ENCODE data around the gene OR8B8.
"Not testable (repeated sequence)": the region's sequence is repeated elsewhere in the genome, so short reads cannot be mapped to it uniquely, and the experiment has no call there.

OR8B8 gene

DNA sequence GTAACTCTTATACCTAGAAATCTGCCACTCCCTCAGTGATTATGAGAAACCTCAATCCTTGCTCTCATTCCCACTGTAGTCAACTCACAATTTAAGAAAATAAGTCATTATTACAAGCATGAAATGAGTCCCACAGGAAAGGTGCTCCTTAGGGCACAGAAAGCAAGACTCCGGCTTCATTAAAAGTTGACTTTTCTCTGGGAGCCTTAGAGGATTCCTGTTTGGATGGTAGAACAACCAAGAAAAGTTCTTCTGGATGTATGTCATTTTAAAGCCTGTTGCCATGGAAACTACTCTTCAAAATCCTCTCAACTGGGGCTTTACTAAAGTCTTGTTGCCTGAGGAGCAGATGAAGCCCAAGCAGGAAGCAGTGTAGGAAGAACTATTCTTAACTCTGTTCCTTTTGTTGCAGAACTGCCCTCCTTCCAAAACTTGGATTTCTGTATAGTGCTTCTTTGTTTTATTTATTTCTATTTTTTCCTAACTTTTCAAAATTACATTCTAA is at the start of gene OR8B8:
Gene OR8B8, minus strand, starts transcription at position 51 of the 505 bp plus-strand sequence. CDS start 4,611 bp downstream, outside the sequence.
- no peak for DNase-seq

DNA sequence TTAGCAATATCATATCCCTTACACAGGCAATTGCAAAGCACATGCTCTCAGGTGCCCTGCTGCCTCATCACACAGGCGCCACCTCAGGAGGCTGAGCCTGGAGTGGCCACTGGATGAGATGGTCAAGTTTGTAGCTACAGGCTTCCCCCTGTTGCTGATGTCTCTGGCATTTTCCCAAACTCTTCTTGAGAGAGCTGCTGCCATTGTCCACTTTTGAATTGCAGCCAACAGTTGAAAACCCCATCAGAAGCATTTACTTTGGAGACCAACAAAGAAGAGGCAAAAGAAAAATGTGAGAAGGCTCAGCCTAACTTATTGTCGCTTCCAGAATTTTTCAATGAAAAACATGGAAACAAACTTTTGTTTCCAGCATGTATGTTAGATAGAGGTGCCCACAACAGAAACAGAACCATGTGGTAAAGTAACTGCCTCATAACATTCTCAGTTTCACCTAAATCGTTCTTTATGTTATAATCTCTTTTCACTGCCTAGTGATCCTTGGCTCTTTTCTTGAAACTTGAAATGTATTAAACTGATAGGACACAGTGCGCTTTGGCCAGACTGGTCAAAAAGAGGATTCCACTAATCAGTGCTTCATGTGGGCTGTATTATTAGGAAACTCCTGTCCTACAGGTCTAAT is 47.6 kb upstream of the OR8B8 start:
- no peak for DNase-seq

DNA sequence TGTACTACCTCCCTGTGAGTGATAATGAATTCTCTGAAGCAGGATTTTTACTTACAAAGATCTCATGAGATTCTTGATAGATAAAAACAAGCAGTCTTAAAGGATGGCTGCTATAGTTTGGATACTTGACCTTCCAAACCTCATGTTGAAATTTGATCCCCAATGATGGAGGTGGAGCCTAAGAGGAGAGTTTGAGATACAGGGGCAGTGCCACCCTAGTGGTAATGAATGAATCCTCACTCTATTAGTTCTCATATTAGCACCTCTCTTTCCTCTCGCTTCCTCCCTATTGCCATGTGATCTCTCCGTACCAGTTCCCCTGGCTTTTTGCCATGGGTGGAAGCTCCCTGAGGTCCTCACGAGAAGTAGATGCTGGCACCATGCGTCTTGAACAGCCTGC is 37.9 kb upstream of the OR8B8 start:
- no peak for DNase-seq

DNA sequence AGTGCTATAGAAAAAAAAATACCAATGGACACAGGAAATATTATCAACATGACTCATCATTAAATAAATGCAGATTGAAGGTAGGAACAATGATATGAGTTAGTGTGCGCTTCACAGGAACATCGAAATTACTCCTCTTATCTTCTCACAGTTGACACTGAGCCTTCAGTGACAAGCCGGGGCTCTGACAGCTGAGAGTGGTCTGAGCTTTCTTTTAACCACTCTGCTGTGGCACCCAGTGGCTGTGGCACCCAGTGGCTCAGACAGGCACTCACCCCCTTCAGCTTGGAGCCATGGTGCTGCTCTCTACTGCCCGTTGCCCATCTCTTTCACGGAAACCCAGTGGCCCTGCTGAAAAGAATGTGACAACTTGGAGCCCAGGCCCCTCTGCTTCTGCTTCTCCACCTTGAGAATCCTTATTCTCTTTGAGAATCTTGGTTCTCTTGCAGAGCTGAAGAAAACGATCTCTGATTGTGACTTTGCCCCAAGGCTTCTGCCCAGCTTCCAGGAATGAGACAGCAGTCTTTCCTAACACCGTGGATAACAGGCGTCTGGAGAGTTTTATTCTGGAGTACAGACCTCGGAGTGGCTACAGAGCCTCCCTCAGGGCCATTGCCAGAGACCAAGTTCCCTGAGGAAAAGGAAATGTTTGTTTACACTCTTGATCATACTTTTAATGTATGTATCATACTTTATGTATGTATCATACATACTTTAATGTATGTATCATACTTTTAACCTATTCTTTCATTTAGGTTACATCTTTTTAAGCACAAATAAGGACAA is 37.1 kb upstream of the OR8B8 start:
- no peak for DNase-seq

- DNase-seq: peak in 1 of 2 experiments; percentile 6
These were observed 36.1 kb upstream of the OR8B8 start for GRCh38 chr11:124481365-124482323.

DNA sequence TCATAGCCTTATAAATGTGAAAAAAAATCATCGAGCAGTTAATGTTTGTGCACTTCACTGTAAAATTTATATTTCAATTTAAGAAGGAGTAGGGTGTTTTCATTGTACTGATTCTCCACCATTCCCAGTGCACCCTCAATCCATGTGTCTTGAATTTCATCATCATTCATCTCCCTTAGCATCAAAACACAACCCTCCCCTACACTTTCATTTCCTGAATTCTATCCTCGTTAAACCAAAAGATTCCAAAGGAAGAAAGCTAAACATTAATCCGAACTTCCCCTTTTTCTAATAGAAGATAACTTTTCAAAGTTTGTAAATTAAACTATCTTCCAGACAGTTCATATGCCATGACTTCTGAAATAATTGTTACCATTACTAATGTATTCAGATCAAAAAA is 34.1 kb upstream of the OR8B8 start:
- DNase-seq: no peak

GRCh38 chr11:124475265-124475664 is 29.8 kb upstream of the OR8B8 start:
- DNase-seq: no peak

DNA sequence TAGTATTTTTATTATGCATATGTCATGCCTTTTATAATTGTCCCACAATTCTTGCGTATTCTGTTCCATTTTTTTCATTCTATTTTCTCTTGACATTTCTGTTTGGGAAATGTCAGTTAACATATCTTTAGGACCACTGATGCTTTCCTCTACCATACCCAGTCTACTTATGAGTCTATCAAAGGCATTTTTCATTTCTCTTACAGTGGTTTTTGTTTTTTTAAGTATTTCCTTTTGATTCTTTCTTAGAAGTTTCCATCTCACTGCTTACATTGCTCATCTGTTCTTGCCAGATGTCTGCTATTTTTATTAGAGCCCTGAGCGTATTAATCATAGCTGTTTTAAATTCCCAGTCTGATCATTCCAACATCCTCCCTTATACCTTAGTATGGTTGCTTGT is 29.3 kb upstream of the OR8B8 start:
- DNase-seq: no peak

DNA sequence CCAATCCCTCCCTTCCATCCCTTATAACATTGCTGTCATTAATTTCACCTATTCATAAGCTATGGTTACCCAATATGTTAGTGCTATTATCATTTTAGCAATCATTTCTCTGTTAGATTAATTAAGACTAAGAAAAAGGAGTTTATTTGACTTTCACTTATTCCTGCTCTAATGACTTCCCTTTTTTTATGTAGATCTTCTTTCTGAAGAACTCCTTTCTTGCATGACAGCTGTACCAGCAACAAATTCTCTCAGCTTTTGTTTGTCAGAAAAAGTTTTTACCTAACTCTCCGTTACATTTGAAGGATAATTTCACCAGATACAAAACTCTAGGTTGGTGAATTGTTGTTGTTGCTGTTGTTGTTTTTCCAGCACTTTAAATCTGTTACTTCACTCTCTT is 28.6 kb upstream of the OR8B8 start:
- DNase-seq: no peak

- DNase-seq: no peak
These were observed 28.0 kb upstream of the OR8B8 start for GRCh38 chr11:124473476-124473875.

DNA sequence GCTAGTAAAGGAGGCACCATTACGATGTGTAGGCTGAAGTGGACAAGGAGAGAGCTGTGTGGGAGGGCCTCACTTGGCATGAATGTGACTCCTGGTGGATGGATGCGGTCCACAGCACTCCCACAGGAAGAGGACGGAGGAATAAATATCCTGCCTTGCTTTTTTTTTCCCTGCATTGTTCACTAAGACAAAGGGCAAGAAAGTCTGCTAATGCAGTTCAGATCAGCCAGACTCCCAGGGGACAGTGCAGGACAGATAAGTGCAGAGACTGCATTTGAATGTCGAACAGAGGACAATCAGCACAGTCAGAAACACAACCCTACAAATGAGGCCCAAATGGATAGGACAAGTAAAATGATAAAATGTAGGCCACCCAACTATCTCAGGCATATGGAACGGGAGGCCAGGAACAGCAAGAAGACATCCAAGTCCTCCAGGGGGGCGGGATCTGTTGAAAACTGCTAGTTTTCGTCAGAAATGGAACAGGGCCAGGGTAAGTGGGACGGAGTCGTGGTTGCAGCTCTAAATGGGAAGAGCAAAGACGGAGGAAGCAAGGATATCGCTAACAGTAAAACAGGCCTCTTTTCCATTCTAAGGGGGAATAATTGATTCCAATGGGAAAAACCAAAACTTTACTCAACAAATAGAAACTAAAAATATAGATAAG is 25.2 kb upstream of the OR8B8 start:
- no peak for DNase-seq

- no peak for DNase-seq
These were observed 22.0 kb upstream of the OR8B8 start for GRCh38 chr11:124467381-124467927.

- no peak for DNase-seq
These were observed 19.9 kb upstream of the OR8B8 start for GRCh38 chr11:124465368-124465767.

DNA sequence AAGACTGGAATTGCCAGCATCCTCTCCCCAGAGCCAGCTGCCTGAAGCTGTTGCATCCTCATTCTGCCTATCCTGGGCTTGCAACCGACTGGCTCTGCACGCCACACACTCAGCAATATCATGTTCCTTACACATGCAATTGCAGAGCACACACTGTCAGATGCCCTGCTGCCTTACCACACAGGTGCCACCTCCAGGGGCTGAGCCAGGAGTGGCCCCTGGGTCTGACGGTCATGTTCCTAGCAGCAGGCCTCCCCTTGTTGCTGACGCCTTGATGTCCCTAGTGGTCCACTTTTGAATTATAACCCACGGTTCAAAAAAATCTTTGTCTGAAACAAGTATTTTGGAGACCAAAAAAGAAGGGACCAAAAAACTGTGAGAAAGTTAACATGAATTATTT is 18.5 kb upstream of the OR8B8 start:
- no peak for DNase-seq

DNA sequence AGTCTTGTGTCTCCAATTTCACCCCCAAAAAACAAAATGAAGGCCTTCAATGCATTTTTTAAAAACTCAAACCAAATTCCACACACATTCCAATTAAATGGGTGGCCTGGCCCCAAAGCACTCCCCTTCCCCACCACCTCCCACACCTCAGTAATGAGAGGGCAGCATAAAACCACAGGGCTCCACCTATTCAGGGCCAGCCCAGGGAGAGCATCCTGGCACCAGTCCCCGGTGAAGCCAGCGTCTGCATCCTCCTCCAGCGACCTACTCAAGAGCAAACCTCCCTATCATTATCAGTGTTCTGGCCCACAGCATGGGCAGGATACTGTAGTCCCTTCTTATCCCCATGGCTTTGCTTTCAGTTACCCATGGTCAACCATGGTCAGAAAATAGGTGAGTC is 17.8 kb upstream of the OR8B8 start:
- DNase-seq: no peak

GRCh38 chr11:124460459-124460858 is 15.0 kb upstream of the OR8B8 start:
- DNase-seq: no peak

- DNase-seq: not testable (repeated sequence)
These were observed 13.9 kb upstream of the OR8B8 start for GRCh38 chr11:124459379-124459778.

- DNase-seq: no peak
These were observed 9.1 kb upstream of the OR8B8 start for GRCh38 chr11:124454552-124454951.

- no peak for DNase-seq
These were observed 1.4 kb upstream of the OR8B8 start for GRCh38 chr11:124446916-124447315.

DNA sequence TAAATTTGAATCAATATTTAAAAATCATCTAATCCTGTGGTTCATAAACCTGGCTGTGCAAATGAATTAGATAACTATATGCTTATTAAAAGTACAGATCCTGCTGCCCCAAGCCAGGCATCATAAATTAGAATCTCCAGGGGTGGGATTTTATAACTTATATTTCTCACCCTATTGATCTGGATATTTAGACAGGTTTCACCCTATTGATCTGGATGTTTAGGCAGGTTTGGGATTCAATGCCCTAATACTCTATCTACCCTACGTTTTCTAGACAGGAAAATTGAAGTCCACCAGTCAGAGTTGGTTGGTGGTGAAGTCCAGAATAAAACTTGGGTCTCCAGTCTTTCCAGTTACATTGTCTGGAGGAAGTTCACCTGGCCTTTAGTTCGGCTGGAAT is 2.6 kb downstream of the OR8B8 start:
- DNase-seq: no peak

DNA sequence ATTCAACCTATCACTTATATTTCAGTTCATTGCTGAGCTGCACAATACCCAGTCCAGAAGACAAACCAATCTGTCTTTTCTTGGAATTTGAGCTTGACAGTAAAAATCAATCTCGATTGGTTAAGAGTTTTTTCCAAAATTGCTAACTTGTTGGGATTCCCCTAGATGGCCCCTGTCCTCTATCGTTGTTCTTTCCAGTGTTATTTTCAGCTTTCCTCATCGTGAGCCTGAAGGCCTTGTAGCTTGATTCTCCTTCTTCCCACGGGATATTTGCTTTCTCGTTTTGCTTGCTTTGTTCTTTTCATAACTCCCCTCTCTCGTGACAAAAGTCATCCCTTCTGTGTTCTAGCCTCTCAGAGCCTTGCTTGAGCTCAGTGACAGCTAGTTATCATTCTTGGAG is 3.1 kb downstream of the OR8B8 start:
- no peak for DNase-seq

- DNase-seq: no peak
These were observed 4.0 kb downstream of the OR8B8 start for GRCh38 chr11:124441519-124441918.

Data from activated CD4-positive, alpha-beta T cell treated with anti-CD3 and anti-CD28 coated beads, Interleukin-2, amount 50 U/mL, for 48 hours (primary cell).